OCI-LY3 (cell line): ENCODE measurements around the gene APLP1.

Experiments
- CTCF ChIP-seq: fragments of 200-600, 300-600 bp; sonication (generic); IDR thresholded peaks from 2 replicates; pipeline ENCODE4 v1.5.1; 2014; ENCODE audit warnings: antibody characterized with exemption, low read length, low read depth
- EZH2phosphoT487 ChIP-seq: fragments of 200-600 bp; shearing (Covaris generic); IDR thresholded peaks from 2 replicates; pipeline ENCODE4 v1.6.1; 2018; ENCODE audit warnings: antibody characterized with exemption, mixed run types, low read depth

- TF ChIP-seq CTCF (no peak), EZH2phosphoT487 (no peak)
Measured at GRCh38 chr19:35913589-35913988, 45.2 kb downstream of the APLP1 start.
